Progenitor cell of endocrine pancreas (in vitro differentiated cells): Measurements from ENCODE around the gene ANO2. TPM values are rescaled to one million over a fixed set of nuclear protein-coding genes. Genes with fewer than 3 reads are reported as not detected.

Experiments used
- DNase-seq: peaks from one replicate; pipeline ENCODE4 v3.0.0; 2021; ENCODE audit warnings: low spot score; ENCODE audit not compliant: unreplicated experiment
- H3K27ac Mint-ChIP-seq: 2 replicates; pipeline ENCODE4 v1.8.0; 2021; ENCODE audit warnings: mild to moderate bottlenecking, moderate library complexity, mixed read lengths
- H3K27me3 Mint-ChIP-seq: 2 replicates; pipeline ENCODE4 v1.8.0; 2021; ENCODE audit warnings: mixed read lengths
- H3K36me3 Mint-ChIP-seq: 2 replicates; pipeline ENCODE4 v1.8.0; 2022; ENCODE audit warnings: mixed read lengths; ENCODE audit not compliant: insufficient read depth
- H3K4me1 Mint-ChIP-seq: 2 replicates; pipeline ENCODE4 v1.8.0; 2021; ENCODE audit warnings: low read depth, mixed read lengths
- H3K4me3 Mint-ChIP-seq: 2 replicates; pipeline ENCODE4 v1.8.0; 2021; ENCODE audit warnings: low read depth, mild to moderate bottlenecking, moderate library complexity, mixed read lengths
- H3K9me3 Mint-ChIP-seq: 2 replicates; pipeline ENCODE4 v1.8.0; 2021; ENCODE audit warnings: low read depth, mixed read lengths
- CTCF ChIP-seq: fragments of 200-600 bp; sonication (generic); IDR thresholded peaks from one replicate; pipeline ENCODE4 v1.5.0; 2021; ENCODE audit warnings: antibody characterized with exemption, mild to moderate bottlenecking; ENCODE audit not compliant: unreplicated experiment
- total RNA-seq: library from RNA; stranded (reverse); gene quantifications from 2 replicates; pipeline ENCODE4 v1.2.1, GENCODE V29; 2021

The ANO2 gene
- total RNA-seq, 1 donor from 2014 or later: 2.8 TPM

GRCh38 chr12:5557906-5558305, 387.2 kb downstream of the ANO2 start:
- Mint-ChIP-seq H3K4me1 (no peaks in the 10 kb centered on the region), H3K27ac (no peak overlapping the region), H3K9me3 (peaks cover 4% of the 10 kb centered on the region)

GRCh38 chr12:5556946-5557673, 387.9 kb downstream of the ANO2 start:
- no peak overlapping the region for H3K27ac Mint-ChIP-seq
- no peaks in the 10 kb centered on the region for H3K4me1 Mint-ChIP-seq
- H3K9me3 Mint-ChIP-seq: peaks cover 4% of the 10 kb centered on the region
- H3K4me3 Mint-ChIP-seq: no peak overlapping the region
- H3K36me3 Mint-ChIP-seq: no peaks in the 10 kb centered on the region
- DNase-seq: no peak
- TF ChIP-seq CTCF: no peak
- H3K27me3 Mint-ChIP-seq: peaks cover 3% of the 10 kb centered on the region

More at GRCh38 chr12:5557906-5558305, 387.2 kb downstream of the ANO2 start:
- Mint-ChIP-seq H3K27me3 (peaks cover 3% of the 10 kb centered on the region), H3K4me3 (no peak overlapping the region), H3K36me3 (no peaks in the 10 kb centered on the region)
- TF ChIP-seq CTCF: no peak
- DNase-seq: no peak

- peak; percentile 53 for TF ChIP-seq CTCF
- H3K4me1 Mint-ChIP-seq: no peaks in the 10 kb centered on the region
- H3K9me3 Mint-ChIP-seq: peaks cover 4% of the 10 kb centered on the region
- no peak overlapping the region for H3K4me3 Mint-ChIP-seq
- DNase-seq: no peak
- no peaks in the 10 kb centered on the region for H3K36me3 Mint-ChIP-seq
- peaks cover 3% of the 10 kb centered on the region for H3K27me3 Mint-ChIP-seq
- H3K27ac Mint-ChIP-seq: no peak overlapping the region
These were observed 388.9 kb downstream of the ANO2 start for GRCh38 chr12:5556033-5556614.

GRCh38 chr12:5554711-5555110, 390.3 kb downstream of the ANO2 start:
- no peak for TF ChIP-seq CTCF
- H3K4me3 Mint-ChIP-seq: no peak overlapping the region
- no peak for DNase-seq
- H3K27me3 Mint-ChIP-seq: peaks cover 3% of the 10 kb centered on the region
- H3K4me1 Mint-ChIP-seq: no peaks in the 10 kb centered on the region
- H3K9me3 Mint-ChIP-seq: peaks cover 4% of the 10 kb centered on the region
- H3K36me3 Mint-ChIP-seq: no peaks in the 10 kb centered on the region
- no peak overlapping the region for H3K27ac Mint-ChIP-seq

GRCh38 chr12:5549011-5549410, 396.0 kb downstream of the ANO2 start:
- H3K9me3 Mint-ChIP-seq: peaks cover 8% of the 10 kb centered on the region
- no peak overlapping the region for H3K27ac Mint-ChIP-seq
- H3K27me3 Mint-ChIP-seq: peaks cover 9% of the 10 kb centered on the region
- no peak for DNase-seq
- TF ChIP-seq CTCF: no peak
- H3K4me1 Mint-ChIP-seq: no peaks in the 10 kb centered on the region
- H3K36me3 Mint-ChIP-seq: no peaks in the 10 kb centered on the region
- H3K4me3 Mint-ChIP-seq: no peak overlapping the region
